GM10266 (cell line): ENCODE data around the gene NTPCR.

Source experiments
- DNase-seq: peaks from one replicate; pipeline ENCODE4 v3.0.0; 2012; ENCODE audit errors: extremely low spot score
- CTCF ChIP-seq: IDR thresholded peaks from 2 replicates; pipeline ENCODE4 v1.5.1; 2012; ENCODE audit warnings: mild to moderate bottlenecking, low read depth; ENCODE audit not compliant: control insufficient read depth, insufficient read depth; ENCODE audit errors: missing control alignments

NTPCR gene

DNA sequence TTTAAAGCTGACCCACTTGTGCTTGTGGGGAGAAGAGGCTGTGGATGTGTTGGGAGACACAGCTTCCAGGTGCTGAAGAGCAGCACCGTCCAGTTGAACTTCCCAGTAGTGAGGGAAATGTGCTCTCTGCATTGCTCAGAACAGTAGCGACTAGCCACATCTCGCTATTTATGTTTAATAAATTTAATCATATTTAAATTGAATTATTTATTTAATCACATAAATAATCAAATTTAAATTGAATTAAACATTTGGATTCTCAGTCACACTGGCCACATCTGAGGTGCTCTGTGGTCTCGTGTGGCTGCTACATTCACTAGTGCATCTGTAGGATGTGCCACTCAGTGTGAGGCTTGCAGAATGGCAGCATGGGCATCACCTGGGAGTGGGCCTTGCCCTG, 20.1 kb downstream of the NTPCR start:
- DNase-seq, result no peak

DNA sequence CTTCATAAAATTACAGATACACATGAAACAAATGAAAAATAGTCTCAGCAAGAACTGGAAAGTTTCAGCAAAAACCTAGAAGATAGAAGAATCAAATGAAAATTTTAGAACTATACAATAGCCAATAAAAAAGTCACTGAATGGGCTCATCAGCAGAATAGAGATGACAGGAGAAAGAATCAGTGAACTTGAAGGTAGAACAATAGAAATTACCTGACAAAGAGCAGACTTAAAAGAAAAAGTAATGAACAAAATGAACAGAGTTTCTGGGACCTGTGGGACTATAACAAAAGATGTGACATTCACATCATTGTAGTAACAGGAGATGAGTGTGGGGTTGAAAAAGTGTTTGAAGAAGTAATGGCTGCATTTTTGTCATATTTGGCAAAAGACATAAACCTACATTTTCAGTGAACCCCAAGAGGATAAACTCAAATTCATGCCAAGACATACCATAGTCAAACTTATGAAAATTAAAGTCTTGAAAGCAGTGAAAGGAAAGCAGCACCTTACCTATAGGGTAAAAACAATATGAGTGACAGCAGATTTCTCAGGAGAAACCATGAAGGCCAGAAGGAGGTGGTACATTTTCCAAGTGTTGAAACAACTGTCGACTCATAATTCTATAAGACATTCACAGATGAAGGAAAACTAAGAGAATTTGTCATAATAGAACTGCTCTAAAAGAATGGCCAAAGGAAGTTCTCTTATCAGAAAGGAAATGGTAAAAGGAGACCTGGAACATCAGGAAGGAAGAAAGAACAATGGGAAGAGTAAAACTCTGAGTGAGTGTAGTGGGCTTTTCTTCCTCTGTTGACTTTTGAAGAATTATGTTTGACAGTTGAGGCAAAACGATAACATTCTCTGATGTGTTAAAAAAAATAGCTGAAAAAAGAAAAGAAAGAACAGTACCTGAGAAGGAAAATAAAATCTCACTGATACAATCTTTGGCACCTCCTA, 23.5 kb downstream of the NTPCR start:
- DNase-seq, result no peak
- no peak for TF ChIP-seq CTCF

More for the DNA sequence above, 20.1 kb downstream of the NTPCR start:
- TF ChIP-seq CTCF, result no peak

DNA sequence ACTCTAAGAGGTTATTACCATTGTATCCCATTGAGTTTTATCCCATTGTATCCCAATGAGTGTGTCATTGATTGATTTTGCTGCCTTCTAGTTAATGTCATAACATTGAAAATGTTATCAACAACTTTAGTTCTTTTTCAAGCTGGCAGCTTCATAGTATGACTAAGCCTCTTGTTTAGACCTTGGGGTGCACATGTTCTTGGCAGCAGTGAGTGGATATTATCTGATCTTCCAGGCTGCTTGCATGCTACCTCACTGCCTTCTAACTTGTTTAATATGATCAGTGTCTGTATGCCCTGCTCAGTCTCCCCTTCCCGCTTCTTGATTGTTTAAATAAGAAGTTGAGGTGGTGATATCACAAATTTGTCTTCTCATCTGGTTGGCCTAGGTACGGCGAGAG, 24.6 kb downstream of the NTPCR start:
- TF ChIP-seq CTCF, result no peak
- DNase-seq, result no peak

GRCh38 chr1:232978091-232978634, 27.8 kb downstream of the NTPCR start:
- TF ChIP-seq CTCF, result no peak
- no peak for DNase-seq

DNA sequence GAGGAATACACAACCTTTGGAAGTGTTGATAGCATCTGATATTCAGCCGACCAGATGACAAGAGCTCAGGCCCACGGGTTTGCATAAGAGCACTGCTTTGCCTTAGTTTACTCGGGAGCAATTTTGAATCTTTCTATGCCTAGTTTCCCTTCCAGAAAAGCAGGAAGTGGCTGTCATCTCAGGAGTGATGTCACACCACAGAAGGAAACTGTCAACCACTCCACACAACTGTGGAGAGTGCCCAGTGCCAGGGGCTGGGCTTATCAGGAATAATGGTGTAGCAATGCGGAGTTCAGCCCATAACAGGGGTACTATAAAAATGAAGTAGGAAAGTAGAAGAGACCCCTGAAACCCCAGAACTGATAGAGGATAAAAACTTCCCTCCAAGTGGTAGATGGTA, 28.4 kb downstream of the NTPCR start:
- TF ChIP-seq CTCF, result no peak
- no peak for DNase-seq

DNA sequence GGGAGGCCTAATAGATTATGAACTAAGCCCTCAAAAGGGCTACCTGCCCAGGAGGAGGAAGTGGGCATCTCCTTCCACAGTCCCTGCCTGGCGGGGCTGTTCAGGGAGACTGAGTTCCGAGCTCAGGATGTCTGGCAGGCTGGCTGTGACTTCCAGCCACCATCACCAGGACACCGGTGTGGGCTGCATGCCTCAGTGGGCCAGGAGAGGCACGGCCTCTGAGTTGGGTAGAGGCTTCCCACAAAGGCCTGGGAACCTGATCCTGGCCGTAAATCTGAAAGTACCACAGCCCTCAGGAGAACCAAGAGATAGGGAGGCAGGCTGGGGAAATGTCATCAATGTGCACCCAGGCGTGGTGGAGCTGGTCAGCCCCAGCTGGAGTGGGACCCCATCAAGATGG, 29.1 kb downstream of the NTPCR start:
- no peak for TF ChIP-seq CTCF
- DNase-seq, result no peak
